Thyroid gland (tissue), 4 donors: ENCODE measurements around the gene PIP4K2A.

Experiments
- POLR2A ChIP-seq, 2 donors: fragments of 450-650 bp; IDR thresholded peaks; one replicate each; pipeline ENCODE4 v1.6.1; 2017; ENCODE audit warnings: antibody characterized with exemption in 2 of 2, mild to moderate bottlenecking in 2 of 2, moderate library complexity in 1 of 2
- TF ChIP-seq, protein P1 (sequence below), 6 experiments: fragments of 200-600 bp in 3 of 6; fragments of 450-650 bp in 3 of 6; sonication (generic) in 3 of 6; IDR thresholded peaks; one replicate each; pipeline ENCODE4 v1.5.1; 2016 to 2019; ENCODE audit warnings: antibody characterized with exemption in 6 of 6, mild to moderate bottlenecking in 2 of 6, inconsistent platforms in 1 of 6, moderate library complexity in 1 of 6

- TF ChIP-seq POLR2A (IDR thresholded peaks at IDR 0.05) = no peak
- TF ChIP-seq, protein P1, sequence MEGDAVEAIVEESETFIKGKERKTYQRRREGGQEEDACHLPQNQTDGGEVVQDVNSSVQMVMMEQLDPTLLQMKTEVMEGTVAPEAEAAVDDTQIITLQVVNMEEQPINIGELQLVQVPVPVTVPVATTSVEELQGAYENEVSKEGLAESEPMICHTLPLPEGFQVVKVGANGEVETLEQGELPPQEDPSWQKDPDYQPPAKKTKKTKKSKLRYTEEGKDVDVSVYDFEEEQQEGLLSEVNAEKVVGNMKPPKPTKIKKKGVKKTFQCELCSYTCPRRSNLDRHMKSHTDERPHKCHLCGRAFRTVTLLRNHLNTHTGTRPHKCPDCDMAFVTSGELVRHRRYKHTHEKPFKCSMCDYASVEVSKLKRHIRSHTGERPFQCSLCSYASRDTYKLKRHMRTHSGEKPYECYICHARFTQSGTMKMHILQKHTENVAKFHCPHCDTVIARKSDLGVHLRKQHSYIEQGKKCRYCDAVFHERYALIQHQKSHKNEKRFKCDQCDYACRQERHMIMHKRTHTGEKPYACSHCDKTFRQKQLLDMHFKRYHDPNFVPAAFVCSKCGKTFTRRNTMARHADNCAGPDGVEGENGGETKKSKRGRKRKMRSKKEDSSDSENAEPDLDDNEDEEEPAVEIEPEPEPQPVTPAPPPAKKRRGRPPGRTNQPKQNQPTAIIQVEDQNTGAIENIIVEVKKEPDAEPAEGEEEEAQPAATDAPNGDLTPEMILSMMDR (IDR thresholded peaks at IDR 0.05) = no peak
Observed at GRCh38 chr10:22635650-22636049, 78.7 kb downstream of the PIP4K2A start.
